ENCODE data around the gene MN1.

Gene MN1

GRCh38 chr22:27782088-27782487 is 19.5 kb downstream of the MN1 start:
- no peak for DNase-seq

- no peak for DNase-seq
Observed at GRCh38 chr22:27780161-27780575, 21.4 kb downstream of the MN1 start.

GRCh38 chr22:27779643-27780042 is 21.9 kb downstream of the MN1 start:
- no peak for DNase-seq

DNA sequence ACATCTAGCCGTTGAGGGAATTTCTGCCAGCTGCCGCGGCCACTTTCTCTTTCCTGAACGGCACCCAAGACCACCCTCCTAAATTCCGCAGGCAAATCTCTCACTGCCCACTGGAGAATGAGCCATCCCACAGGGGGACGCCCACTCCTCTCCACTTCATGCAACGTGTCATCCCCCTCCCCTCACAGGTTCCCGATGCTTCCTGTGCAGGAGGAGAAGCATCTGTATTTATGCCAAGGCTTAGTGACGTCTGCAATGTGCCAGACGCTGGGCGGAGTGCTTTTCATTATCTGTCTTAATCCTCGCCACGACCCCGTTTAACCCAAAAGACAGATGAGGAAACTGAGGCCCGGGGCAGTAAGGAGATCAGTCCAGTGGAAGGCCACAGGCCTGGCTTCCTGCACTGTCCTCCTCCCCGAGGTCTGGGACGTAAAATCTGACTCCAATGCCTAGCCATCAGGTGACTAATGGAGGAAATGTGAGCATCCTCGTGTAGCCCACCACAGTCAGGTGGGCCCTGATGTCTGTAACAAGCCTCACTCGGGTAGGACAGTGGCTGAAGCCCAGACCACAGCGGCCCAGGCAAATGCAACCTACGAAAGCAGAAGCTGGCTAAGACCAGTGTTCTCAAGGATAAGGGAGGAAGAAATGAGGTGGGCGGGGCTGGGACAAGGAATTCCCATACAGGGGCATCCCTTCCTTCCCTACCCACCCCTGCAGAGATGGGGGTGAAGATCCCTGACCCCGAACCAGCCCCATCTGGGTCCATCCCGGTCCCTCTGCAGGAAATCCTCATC is 23.1 kb downstream of the MN1 start:
- DNase-seq, result no peak

GRCh38 chr22:27777128-27777527 is 24.4 kb downstream of the MN1 start:
- no peak for DNase-seq

GRCh38 chr22:27776650-27776958 is 25.0 kb downstream of the MN1 start:
- no peak for DNase-seq

GRCh38 chr22:27775758-27776649 is 25.6 kb downstream of the MN1 start:
- DNase-seq, result no peak

GRCh38 chr22:27775087-27775698 is 26.4 kb downstream of the MN1 start:
- no peak for DNase-seq

DNA sequence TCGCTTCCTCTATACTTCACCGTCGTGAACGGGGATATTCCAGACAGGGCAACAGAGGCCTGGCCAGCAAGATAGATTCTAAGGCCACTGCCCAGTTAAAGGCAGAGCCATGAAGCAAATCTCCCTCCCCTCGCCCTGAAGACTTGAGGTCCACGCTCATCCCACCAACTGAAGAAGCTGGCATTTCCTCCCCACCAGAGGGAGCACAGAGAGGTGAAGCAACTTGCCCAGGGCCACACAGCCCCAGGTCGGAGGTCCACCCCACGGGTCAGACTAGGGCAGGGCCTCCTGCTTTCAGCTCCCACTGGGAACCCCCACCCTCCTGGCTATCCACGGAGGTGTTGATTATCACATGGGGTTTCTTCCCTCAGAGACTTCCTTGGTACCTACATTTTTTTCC is 27.4 kb downstream of the MN1 start:
- DNase-seq, result no peak

DNA sequence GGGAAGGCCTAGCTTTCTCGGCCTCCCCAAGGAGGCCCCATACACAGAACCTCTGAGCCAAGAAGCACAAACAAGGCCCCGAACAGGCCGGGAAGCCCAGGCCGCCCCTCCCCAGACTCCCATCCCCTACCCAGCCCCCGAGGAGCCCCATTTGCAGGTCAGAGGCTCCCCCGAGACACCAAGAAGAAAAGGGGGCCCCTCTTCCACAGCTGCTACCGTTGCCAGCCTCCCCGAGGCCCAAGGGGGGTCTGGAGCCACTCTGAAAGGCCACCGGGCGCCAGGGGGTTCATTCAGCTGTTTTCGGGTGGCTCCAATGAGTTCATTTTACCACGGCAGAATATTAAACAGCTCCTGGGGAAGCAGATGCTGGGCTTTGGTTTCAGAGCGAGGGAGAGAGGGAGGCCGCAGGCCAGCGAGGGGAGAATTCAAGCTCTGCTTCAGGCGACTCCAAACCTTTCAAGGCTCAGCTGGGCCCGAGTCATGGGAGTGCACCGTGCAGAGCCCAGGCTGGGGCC is 28.5 kb downstream of the MN1 start:
- DNase-seq, result no peak

GRCh38 chr22:27772081-27772983 is 29.2 kb downstream of the MN1 start:
- no peak for DNase-seq

DNA sequence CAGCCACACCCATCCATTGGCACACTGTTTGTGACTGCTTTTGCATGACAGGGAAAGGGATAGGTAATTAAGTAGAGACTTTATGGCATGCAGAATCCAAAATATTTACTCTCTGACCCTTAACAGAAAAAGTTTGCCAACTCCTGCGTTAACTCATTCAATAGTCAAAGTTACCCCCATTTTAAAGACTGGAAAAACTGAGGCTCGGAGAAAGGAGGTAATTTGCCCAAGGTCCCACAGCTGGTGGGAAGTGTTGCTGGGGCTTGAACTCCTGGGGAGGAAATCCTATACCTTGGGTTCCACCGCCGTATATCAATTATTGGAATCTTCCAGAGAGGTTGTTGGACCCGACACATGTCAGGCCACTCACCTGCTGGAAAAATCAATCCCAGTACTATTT is 29.9 kb downstream of the MN1 start:
- DNase-seq, result no peak

- DNase-seq, result no peak
Observed at GRCh38 chr22:27769012-27769411, 32.5 kb downstream of the MN1 start.

- no peak for DNase-seq
Observed at GRCh38 chr22:27768027-27768653, 33.4 kb downstream of the MN1 start.

DNA sequence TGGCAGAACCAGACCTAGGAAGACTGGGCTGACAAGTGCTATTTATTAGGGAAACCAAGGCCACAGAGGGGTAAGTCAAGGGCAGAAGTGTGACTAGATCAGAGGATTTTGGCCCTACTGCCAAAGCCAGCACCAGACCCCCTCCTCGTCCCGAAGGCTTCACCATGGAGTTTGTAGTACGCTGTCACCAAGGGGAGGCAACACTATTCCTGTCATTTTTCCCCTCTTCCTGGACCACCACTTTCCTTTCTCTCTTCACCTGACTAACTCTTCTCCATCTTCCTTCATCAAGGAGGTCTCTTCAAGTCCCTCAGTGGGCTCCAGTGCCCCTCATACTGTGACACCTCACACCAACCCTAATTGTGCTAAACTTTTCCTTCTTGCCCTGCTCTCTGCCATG is 34.9 kb downstream of the MN1 start:
- DNase-seq, result no peak

DNA sequence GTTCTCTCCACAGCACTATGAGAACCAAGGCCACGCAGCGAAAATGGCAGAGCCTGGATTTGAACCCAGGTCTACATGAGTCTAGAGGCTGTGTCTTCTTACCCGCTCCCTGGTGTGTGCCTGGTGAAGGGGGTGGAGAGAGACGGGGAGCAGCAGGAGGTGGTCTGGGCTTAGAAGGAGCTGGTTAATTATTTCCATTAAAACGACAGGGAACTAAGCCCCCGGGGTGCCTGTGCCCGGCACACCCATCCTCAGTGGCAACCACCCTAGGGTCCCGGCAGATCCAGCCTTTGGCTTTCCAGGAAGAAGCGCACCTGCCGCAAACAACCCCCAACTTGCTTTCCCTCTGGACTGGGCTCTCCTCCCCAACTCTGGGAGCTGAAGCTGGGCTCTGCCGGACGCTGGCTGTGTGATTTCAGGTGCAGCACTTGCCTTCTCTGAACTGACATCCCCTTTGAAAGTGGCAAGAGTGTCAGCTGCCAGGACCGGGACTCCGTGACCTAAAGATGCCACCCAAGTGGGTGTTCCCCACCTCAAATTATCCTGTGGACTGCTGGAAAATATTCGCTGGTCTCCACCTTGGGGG is 35.8 kb downstream of the MN1 start:
- no peak for DNase-seq

- DNase-seq, result no peak
Observed at GRCh38 chr22:27764722-27765236, 36.8 kb downstream of the MN1 start.

DNA sequence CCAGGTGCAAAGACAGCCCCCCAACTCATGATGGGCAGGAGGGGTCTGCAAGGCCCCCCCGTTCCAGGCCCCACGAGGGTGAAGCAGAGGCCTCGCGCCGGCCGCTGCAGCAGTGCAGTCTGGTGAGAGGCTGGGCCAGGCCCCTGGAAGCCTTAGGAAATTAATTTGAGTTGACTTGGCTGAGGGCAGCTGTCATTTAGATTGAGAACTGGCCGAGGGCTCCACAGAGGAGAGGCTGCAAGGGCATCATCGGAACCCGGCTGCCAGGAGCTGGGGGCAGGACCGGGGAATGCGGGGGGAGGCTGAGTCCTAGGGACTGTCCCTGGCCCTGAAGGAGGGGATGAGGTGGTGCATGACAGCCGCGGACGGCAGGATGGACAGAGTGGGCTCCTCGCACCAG is 39.9 kb downstream of the MN1 start:
- no peak for DNase-seq

DNA sequence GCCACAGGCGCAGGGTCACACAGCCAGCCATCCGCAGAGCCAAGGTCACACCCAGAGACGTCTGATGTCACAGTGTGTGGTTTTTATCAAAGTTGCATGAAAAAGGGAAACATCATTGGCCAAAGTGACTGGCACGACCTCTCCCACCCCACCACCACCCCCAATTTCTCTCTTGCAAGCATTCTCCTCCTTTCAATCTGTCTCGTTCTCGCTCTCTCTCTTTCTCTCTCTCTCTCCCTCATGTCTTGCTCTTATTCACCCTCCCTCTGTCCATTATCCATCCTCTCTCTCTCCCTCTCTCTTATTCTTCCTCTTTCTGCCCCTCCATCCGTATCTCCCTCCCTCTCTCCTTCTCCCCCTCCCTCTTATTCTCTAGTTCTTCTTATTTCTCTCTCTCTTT is 40.6 kb downstream of the MN1 start:
- DNase-seq, result no peak

DNA sequence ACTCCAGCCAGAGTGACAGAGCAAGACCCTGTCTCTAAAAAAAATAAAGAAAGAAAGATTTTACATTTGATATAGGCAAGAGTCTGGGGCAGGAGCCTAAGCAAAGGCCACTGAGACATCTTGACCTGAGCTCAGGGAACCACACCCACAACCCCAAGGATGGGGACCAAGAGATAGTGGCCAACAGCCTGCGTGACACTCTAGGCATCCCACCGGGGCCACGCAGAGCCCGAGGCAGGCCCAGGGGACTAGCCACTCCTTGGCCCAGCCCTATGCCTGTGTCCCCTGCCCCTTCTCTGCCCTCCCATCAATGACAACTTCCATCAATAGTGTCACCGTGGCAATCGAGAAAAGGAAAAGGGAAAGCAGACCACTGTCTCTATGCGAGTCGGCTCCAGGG is 41.1 kb downstream of the MN1 start:
- no peak for DNase-seq

DNA sequence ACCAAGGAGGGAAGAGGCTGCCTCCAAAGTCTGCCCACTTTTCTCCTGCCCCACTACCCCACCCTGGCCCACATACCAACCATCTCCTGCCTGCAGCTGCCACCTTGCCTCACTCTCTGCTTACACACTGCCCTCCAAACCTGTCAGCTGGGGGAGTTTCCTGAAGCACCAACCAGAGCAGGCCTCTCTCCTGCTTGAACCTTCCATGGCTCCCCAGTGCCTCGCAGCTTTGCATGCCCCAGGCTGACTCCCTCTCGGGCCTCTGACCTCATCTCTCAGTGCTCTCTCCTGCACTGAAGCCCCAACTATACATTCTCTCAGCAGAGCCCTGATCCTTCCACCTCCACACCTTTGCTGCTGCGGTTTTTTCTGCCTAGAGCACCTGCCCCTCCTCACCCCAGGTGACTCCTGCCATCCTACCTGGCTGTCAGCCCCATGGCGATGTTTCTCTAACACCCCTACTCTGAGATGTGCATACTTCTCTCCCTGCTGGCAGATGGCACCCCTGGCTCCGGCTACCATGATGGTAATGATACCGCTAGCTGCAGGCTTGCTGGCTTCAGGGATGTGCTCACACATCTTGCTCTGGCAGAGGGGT is 43.5 kb downstream of the MN1 start:
- no peak for DNase-seq
